ENCODE results near the gene ARL8B. TPM values are rescaled to one million over a fixed set of nuclear protein-coding genes. Genes with fewer than 3 reads are reported as not detected.
A peak's percentile ranks its signal among the peaks of the same experiment; 100 is the strongest.
"Not testable (repeated sequence)": the region's sequence is repeated elsewhere in the genome, so short reads cannot be mapped to it uniquely, and the experiment has no call there.

Gene ARL8B
- total RNA-seq, 1 experiment from 2014 or later = 54.0 TPM

DNA sequence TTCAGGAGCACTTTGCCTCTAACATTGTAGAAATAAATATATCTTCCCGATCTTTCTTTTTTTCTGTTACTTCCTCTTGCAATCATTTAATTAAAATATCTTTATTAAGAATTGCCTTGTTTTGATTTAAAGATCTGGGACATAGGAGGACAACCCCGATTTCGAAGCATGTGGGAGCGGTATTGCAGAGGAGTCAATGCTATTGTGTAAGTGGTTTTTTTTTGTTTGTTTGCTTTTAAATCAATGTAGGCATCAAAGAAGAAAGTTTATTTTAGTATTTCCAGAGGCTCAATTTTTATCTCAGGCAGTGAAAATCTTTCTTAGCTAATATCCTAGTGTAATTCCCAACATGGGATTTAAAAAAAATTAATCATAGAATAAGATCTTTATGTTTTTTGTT, 49.9 kb downstream of the ARL8B start:
- no peaks in the 10 kb centered on the region for H3K27me3 ChIP-seq (replicated peaks; ENCODE audit: insufficient read depth, low read depth, low read length, poor library complexity)
- ChIA-PET POLR2A (ENCODE audit: low non-redundant PET) (no interaction called here), CTCF (no interaction called here)
- H3K36me3 ChIP-seq (ENCODE audit: insufficient read depth, low read length, poor library complexity, severe bottlenecking) = peaks cover 4% of the 10 kb centered on the region
- TF ChIP-seq EZH2 (IDR thresholded peaks at IDR 0.05; ENCODE audit: borderline replicate concordance, low read depth, low read length, poor library complexity, severe bottlenecking) = no peak
- TF ChIP-seq, protein P1, sequence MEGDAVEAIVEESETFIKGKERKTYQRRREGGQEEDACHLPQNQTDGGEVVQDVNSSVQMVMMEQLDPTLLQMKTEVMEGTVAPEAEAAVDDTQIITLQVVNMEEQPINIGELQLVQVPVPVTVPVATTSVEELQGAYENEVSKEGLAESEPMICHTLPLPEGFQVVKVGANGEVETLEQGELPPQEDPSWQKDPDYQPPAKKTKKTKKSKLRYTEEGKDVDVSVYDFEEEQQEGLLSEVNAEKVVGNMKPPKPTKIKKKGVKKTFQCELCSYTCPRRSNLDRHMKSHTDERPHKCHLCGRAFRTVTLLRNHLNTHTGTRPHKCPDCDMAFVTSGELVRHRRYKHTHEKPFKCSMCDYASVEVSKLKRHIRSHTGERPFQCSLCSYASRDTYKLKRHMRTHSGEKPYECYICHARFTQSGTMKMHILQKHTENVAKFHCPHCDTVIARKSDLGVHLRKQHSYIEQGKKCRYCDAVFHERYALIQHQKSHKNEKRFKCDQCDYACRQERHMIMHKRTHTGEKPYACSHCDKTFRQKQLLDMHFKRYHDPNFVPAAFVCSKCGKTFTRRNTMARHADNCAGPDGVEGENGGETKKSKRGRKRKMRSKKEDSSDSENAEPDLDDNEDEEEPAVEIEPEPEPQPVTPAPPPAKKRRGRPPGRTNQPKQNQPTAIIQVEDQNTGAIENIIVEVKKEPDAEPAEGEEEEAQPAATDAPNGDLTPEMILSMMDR (conservative IDR thresholded peaks at IDR 0.05; ENCODE audit: low read depth, low read length) = no peak
- H3K4me3 ChIP-seq (ENCODE audit: low read depth, low read length, poor library complexity, severe bottlenecking) = no peak overlapping the region
- no peak overlapping the region for H3K27ac ChIP-seq (ENCODE audit: low read depth, low read length, poor library complexity, severe bottlenecking)
- DNase-seq (ENCODE audit: low spot score) = no peak
- BruUV-seq (replicated peaks) = no TSS peak
- H3K4me1 ChIP-seq (ENCODE audit: insufficient read depth, low read length, poor library complexity, severe bottlenecking) = peaks cover 7% of the 10 kb centered on the region
- no peaks in the 10 kb centered on the region for H3K9me3 ChIP-seq (ENCODE audit: low read depth, low read length, poor library complexity, severe bottlenecking)
- intact Hi-C loops (cut with micrococcal nuclease; ENCODE audit: unreplicated experiment) = no loop called here

DNA sequence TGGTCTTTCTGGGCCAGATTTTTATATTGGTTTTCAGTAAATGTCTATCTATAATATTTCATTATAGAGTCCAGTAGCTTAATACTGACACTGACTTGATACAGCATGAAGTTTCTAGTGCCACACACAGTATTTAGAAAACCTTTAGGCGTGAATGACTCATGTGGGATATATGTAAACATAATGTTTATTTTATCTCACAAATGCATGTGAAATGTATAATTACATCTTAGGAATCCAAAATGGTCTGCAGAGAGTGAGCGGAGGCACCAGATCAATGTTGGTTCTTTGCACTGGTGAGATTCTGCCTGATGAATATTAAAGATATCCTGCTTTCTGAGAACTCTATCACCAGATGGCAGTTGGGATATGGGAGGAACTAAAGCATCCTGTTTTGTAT, 56.9 kb downstream of the ARL8B start:
- H3K4me3 ChIP-seq (ENCODE audit: low read depth, low read length, poor library complexity, severe bottlenecking); DNase-seq (ENCODE audit: low spot score); POLR2A ChIA-PET (ENCODE audit: low non-redundant PET); intact Hi-C loops (cut with micrococcal nuclease; ENCODE audit: unreplicated experiment); H3K36me3 ChIP-seq (ENCODE audit: insufficient read depth, low read length, poor library complexity, severe bottlenecking); BruUV-seq (replicated peaks); H3K4me1 ChIP-seq (ENCODE audit: insufficient read depth, low read length, poor library complexity, severe bottlenecking); H3K9me3 ChIP-seq (ENCODE audit: low read depth, low read length, poor library complexity, severe bottlenecking); CTCF ChIA-PET; H3K27ac ChIP-seq (ENCODE audit: low read depth, low read length, poor library complexity, severe bottlenecking); H3K27me3 ChIP-seq (replicated peaks; ENCODE audit: insufficient read depth, low read depth, low read length, poor library complexity): not testable (repeated sequence)

DNA sequence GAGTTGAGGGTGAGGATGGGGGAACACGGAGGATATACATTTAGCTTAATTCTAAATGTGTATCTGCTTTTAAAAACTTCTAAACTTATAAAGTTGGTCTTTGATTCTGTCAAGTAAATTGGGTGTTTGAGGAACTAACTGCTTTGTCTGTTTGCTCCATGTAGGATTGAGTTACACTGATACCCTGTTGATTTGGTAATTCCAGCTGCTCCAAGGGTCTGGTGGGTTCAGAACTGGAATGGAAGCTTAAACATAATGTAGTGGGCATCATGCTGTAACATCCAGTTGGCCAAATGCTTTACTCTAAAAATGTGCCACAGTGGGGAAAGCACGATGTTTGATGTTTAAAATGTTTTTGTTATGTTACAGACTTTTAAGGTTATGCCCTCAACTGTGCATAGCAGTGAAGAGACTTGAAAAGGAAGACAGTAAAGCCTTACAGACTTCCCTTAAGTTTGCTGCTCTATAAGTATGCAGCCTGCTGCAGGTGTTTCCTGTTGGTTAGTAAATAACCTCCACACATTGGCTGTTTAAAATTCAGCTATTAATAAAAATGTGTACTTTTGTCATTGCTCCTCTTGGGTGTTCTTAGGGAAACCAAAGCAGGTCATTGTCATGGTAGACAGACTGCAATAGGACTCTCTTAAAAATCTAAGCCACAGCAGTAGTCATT, 59.5 kb downstream of the ARL8B start:
- H3K27me3 ChIP-seq (replicated peaks; ENCODE audit: insufficient read depth, low read depth, low read length, poor library complexity) = no peaks in the 10 kb centered on the region
- H3K4me1 ChIP-seq (ENCODE audit: insufficient read depth, low read length, poor library complexity, severe bottlenecking) = peaks cover 3% of the 10 kb centered on the region
- TF ChIP-seq, protein P1 (conservative IDR thresholded peaks at IDR 0.05; ENCODE audit: low read depth, low read length) = no peak
- TF ChIP-seq EZH2 (IDR thresholded peaks at IDR 0.05; ENCODE audit: borderline replicate concordance, low read depth, low read length, poor library complexity, severe bottlenecking) = no peak
- no peak overlapping the region for H3K4me3 ChIP-seq (ENCODE audit: low read depth, low read length, poor library complexity, severe bottlenecking)
- no peak for DNase-seq (ENCODE audit: low spot score)
- H3K9me3 ChIP-seq (ENCODE audit: low read depth, low read length, poor library complexity, severe bottlenecking) = no peaks in the 10 kb centered on the region
- peaks cover 4% of the 10 kb centered on the region for H3K36me3 ChIP-seq (ENCODE audit: insufficient read depth, low read length, poor library complexity, severe bottlenecking)
- ChIA-PET CTCF (no interaction called here), POLR2A (ENCODE audit: low non-redundant PET) (no interaction called here)
- intact Hi-C loops (cut with micrococcal nuclease; ENCODE audit: unreplicated experiment) = no loop called here
- peak overlapping the region; percentile 48 for H3K27ac ChIP-seq (ENCODE audit: low read depth, low read length, poor library complexity, severe bottlenecking)
- no TSS peak for BruUV-seq (replicated peaks)

DNA sequence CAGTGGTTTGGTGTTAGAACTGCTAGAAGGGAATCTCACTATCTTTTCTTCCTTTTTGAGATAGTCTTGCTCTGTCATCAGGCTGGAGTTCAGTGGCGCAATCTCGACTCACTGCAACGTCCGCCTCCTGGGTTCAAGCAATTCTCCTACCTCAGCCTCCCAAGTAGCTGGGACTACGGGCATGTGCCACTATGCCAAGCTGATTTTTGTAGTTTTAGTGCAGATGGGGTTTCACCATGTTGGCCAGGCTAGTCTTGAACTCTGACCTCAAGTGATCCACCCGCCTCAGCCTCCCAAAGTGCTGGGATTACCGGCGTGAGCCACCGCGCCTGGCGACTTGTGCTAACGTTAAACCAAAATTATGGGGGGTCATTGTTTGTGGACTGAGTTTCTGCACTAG, 61.6 kb downstream of the ARL8B start:
- CTCF ChIA-PET; H3K4me1 ChIP-seq (ENCODE audit: insufficient read depth, low read length, poor library complexity, severe bottlenecking); H3K4me3 ChIP-seq (ENCODE audit: low read depth, low read length, poor library complexity, severe bottlenecking); intact Hi-C loops (cut with micrococcal nuclease; ENCODE audit: unreplicated experiment); H3K27me3 ChIP-seq (replicated peaks; ENCODE audit: insufficient read depth, low read depth, low read length, poor library complexity); H3K27ac ChIP-seq (ENCODE audit: low read depth, low read length, poor library complexity, severe bottlenecking); POLR2A ChIA-PET (ENCODE audit: low non-redundant PET); H3K36me3 ChIP-seq (ENCODE audit: insufficient read depth, low read length, poor library complexity, severe bottlenecking); DNase-seq (ENCODE audit: low spot score); BruUV-seq (replicated peaks); H3K9me3 ChIP-seq (ENCODE audit: low read depth, low read length, poor library complexity, severe bottlenecking): not testable (repeated sequence)
